ENCODE measurements around the gene CDKN1B. TPM values are rescaled to one million over a fixed set of nuclear protein-coding genes. Genes with fewer than 3 reads are reported as not detected.

The CDKN1B gene
- total and polyA plus RNA-seq, 12 donors, result 20.8 to 56.2 (median 37.6) TPM

DNA sequence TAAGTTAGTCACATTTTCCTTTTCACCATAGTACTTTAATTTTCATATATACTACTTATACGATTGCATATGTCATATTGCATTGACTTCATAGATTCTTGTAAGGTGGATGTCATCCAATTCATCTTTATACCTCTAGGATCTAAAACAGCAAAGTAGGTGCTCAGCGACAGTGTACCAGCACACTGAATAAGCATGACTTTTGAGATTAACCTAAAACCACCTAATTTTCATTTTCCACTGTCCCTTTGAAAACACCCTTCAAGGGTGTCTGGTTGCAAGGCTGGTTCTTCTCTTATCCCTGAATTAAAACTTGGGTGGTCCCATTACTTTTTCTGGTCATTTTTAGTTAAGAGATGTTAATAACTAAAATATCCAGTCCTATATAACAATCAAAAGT lies 25.6 kb upstream of the CDKN1B start:
- Histone ChIP-seq H3K27ac (no peak overlapping the region), H3K4me3 (no peak overlapping the region), H3K4me1 (peaks cover 0 to 6% (median 0%) of the 10 kb centered on the region in 9 donors), H3K9me3 (no peaks in the 10 kb centered on the region), H3K27me3 (no peaks in the 10 kb centered on the region), H3K36me3 (no peaks in the 10 kb centered on the region)
- no peak for DNase-seq
- intact Hi-C loops (cut with DNase I), result no loop called here
- TF ChIP-seq CTCF (IDR thresholded peaks at IDR 0.05), result no peak
- WGBS, 2 donors, result 90 to 92% methylated on average over 2 of the region's 2 CpGs
- no peak for ATAC-seq

GRCh38 chr12:12693111-12693671 lies 24.0 kb upstream of the CDKN1B start:
- Histone ChIP-seq H3K4me3 (no peak overlapping the region), H3K9me3 (no peaks in the 10 kb centered on the region), H3K27me3 (no peaks in the 10 kb centered on the region), H3K36me3 (no peaks in the 10 kb centered on the region), H3K27ac (no peak overlapping the region), H3K4me1 (peaks cover 0 to 17% (median 6%) of the 10 kb centered on the region in 9 donors)
- ATAC-seq (no peak), DNase-seq (no peak)
- 41 to 46% methylated on average over 3 of the region's 3 CpGs for WGBS, 2 donors
- no peak for TF ChIP-seq CTCF (IDR thresholded peaks at IDR 0.05)
- intact Hi-C loops (cut with DNase I), result no loop called here

DNA sequence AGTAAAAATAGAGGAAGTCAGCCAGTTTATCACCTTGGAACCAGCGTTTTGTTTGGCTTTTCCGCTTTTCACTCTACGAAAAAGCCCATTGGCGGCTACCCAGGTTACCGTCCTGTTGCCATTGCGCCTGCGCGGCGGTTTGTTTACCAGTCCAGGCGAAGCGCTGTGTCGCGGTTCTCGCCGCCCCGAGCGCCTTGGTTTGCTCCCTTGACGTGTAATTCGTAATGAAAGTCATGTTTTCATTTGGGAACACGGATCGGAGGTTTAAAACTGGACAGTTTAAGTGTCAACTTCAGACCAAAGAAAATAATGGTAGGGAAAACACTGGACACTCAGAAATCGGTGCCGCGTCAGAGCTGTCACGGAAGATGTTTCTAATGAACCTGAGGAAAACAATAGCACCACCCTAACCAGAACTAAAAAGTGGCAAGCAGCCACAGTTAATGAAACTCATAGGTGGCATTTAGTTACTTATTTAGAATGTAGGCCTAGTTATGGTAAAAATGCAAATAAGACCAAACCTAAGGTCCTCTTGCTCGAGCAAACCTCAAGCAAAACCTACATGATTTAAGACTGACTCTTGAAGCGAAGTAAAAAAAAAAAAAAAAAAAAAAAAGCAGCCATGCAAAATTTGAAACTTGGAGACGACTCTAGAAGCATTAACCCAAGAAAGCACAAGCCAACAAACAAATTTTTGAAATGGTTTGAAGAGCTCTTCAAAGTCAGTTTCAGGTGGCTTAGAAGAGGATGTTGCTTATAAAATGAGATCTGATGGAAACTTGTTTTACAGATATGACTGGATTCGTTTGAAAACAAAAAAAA lies 20.4 kb upstream of the CDKN1B start:
- intact Hi-C loops (cut with DNase I), result loop anchor here in 5 of 10 donors (1.0 to 5.0 kb wide), 8 partner anchors 19 to 319 kb away; partner anchors contain the start of genes CREBL2 (in 2 of the 5), DUSP16 (in 2 of the 5) and CDKN1B (in 1 of the 5)
- TF ChIP-seq CTCF (IDR thresholded peaks at IDR 0.05), result no peak
- DNase-seq (peak; percentile 91 to 93), ATAC-seq (peak; percentile 88 to 98 (median 94))
- Histone ChIP-seq H3K27ac (peak overlapping the region; percentile 91 to 99 (median 96)), H3K9me3 (no peaks in the 10 kb centered on the region), H3K36me3 (no peaks in the 10 kb centered on the region), H3K4me3 (peak overlapping the region; percentile 35 to 71 (median 62)), H3K4me1 (peaks cover 0 to 17% (median 6%) of the 10 kb centered on the region in 9 donors), H3K27me3 (no peaks in the 10 kb centered on the region)
- 1% methylated on average over 29 of the region's 29 CpGs for WGBS, 2 donors

GRCh38 chr12:12699345-12699744 lies 17.8 kb upstream of the CDKN1B start:
- H3K9me3 ChIP-seq, result no peaks in the 10 kb centered on the region
- TF ChIP-seq CTCF (IDR thresholded peaks at IDR 0.05), result no peak
- 60 to 88% methylated on average over 1 of the region's 1 CpG for WGBS, 2 donors
- intact Hi-C loops (cut with DNase I), result loop anchor here in 3 of 10 donors (5.0 kb wide), 3 partner anchors 87 to 322 kb away; partner anchors contain the start of genes CREBL2 (in 1 of the 3) and DUSP16 (in 1 of the 3)
- no peaks in the 10 kb centered on the region for H3K36me3 ChIP-seq
- no peak overlapping the region for H3K27ac ChIP-seq
- peaks cover 0 to 21% (median 6%) of the 10 kb centered on the region in 9 donors for H3K4me1 ChIP-seq
- DNase-seq (no peak), ATAC-seq (no peak)
- no peak overlapping the region for H3K4me3 ChIP-seq
- no peaks in the 10 kb centered on the region for H3K27me3 ChIP-seq
